ENCODE data around the gene ITGAV.

GRCh38 chr2:186634701-186635100 lies 44.8 kb downstream of the ITGAV start:
- no peak for TF ChIP-seq CTCF (IDR thresholded peaks at IDR 0.05)
- no peak for TF ChIP-seq POLR2A (IDR thresholded peaks at IDR 0.05)
- TF ChIP-seq POLR2AphosphoS5 (IDR thresholded peaks at IDR 0.05), result no peak
